MM.1S (cell line): Measurements from ENCODE around the gene SLC12A6.

ENCODE experiments used
- DNase-seq: peaks from one replicate; pipeline ENCODE4 v3.0.0-alpha.2; 2015
- H2AFZ ChIP-seq: fragments of 300-600 bp; sonication (generic); 2 replicates; pipeline ENCODE4 v1.6.0; 2016; ENCODE audit warnings: antibody characterized with exemption, low read length
- H3F3A ChIP-seq: fragments of 300-600 bp; sonication (generic); 2 replicates; pipeline ENCODE4 v1.6.1; 2016; ENCODE audit warnings: mild to moderate bottlenecking, antibody characterized with exemption, low read length, moderate library complexity, mixed read lengths; ENCODE audit not compliant: insufficient read depth
- H3K27ac ChIP-seq: fragments of 300-600 bp; sonication (generic); 2 replicates; pipeline ENCODE4 v1.5.1; 2016; ENCODE audit warnings: mild to moderate bottlenecking, low read length
- H3K27me3 ChIP-seq: fragments of 300-600 bp; sonication (generic); replicated peaks from 2 replicates; pipeline ENCODE4 v1.6.0; 2016; ENCODE audit warnings: low read length; ENCODE audit not compliant: insufficient read depth
- H3K36me3 ChIP-seq: fragments of 300-600 bp; sonication (generic); replicated peaks from 2 replicates; pipeline ENCODE4 v1.6.1; 2016; ENCODE audit warnings: mild to moderate bottlenecking, low read length, mixed read lengths; ENCODE audit not compliant: insufficient read depth
- H3K4me1 ChIP-seq: fragments of 300-600 bp; sonication (generic); 2 replicates; pipeline ENCODE4 v1.6.1; 2016; ENCODE audit warnings: low read length, mixed read lengths
- H3K4me2 ChIP-seq: fragments of 300-600 bp; sonication (generic); 2 replicates; pipeline ENCODE4 v1.6.0; 2016; ENCODE audit warnings: low read depth, low read length
- H3K4me3 ChIP-seq: fragments of 300-600 bp; sonication (generic); 2 replicates; pipeline ENCODE4 v1.5.1; 2016; ENCODE audit warnings: low read length, mixed read lengths
- H3K79me2 ChIP-seq: fragments of 300-600 bp; sonication (generic); 2 replicates; pipeline ENCODE4 v1.6.1; 2016; ENCODE audit warnings: mixed run types, low read length, mixed read lengths
- H3K9ac ChIP-seq: fragments of 300-600 bp; sonication (generic); 2 replicates; pipeline ENCODE4 v1.6.1; 2016; ENCODE audit warnings: low read length, mixed read lengths
- H3K9me2 ChIP-seq: fragments of 300-600 bp; sonication (generic); replicated peaks from 2 replicates; pipeline ENCODE4 v1.6.1; 2016; ENCODE audit warnings: mild to moderate bottlenecking, low read length, mixed read lengths; ENCODE audit not compliant: insufficient read depth
- H3K9me3 ChIP-seq: fragments of 300-600 bp; sonication (generic); replicated peaks from 2 replicates; pipeline ENCODE4 v1.6.1; 2016; ENCODE audit warnings: mild to moderate bottlenecking, low read length, mixed read lengths; ENCODE audit not compliant: insufficient read depth
- H4K20me1 ChIP-seq: fragments of 300-600 bp; sonication (generic); 2 replicates; pipeline ENCODE4 v1.6.1; 2016; ENCODE audit warnings: mild to moderate bottlenecking, low read length, moderate library complexity, mixed read lengths; ENCODE audit not compliant: insufficient read depth
- CTCF ChIP-seq: fragments of 300-600 bp; sonication (generic); IDR thresholded peaks from 2 replicates; pipeline ENCODE4 v1.5.1; 2016; ENCODE audit warnings: antibody characterized with exemption, low read length, mixed read lengths
- EZH2 ChIP-seq: fragments of 300-600 bp; sonication (generic); optimal IDR thresholded peaks from 2 replicates; pipeline ENCODE3; 2017; ENCODE audit warnings: low read depth, mild to moderate bottlenecking, antibody characterized with exemption, low read length, mixed read lengths
- EZH2phosphoT487 ChIP-seq: fragments of 300-600 bp; sonication (generic); IDR thresholded peaks from 2 replicates; pipeline ENCODE4 v1.6.1; 2018; ENCODE audit warnings: antibody characterized with exemption, low read length

SLC12A6 gene

GRCh38 chr15:34214135-34214534 lies 123.4 kb downstream of the SLC12A6 start:
- H3K36me3 ChIP-seq = no peaks in the 10 kb centered on the region
- no peaks in the 10 kb centered on the region for H3K9me2 ChIP-seq
- H3K4me3 ChIP-seq = no peak overlapping the region
- no peak overlapping the region for H3K4me2 ChIP-seq
- peaks cover 4% of the 10 kb centered on the region for H3K79me2 ChIP-seq
- no peaks in the 10 kb centered on the region for H4K20me1 ChIP-seq
- DNase-seq = no peak
- TF ChIP-seq EZH2 = no peak
- no peak for TF ChIP-seq EZH2phosphoT487
- TF ChIP-seq CTCF = no peak
- no peaks in the 10 kb centered on the region for H3K9me3 ChIP-seq
- H3K9ac ChIP-seq = no peak overlapping the region
- no peak overlapping the region for H2AFZ ChIP-seq
- no peaks in the 10 kb centered on the region for H3K4me1 ChIP-seq
- 0 out of 2 replicates have a peak, but pooled peaks cover 3% of the 10 kb centered on the region for H3F3A ChIP-seq
- H3K27me3 ChIP-seq = no peaks in the 10 kb centered on the region
- no peak overlapping the region for H3K27ac ChIP-seq

GRCh38 chr15:34213690-34214089 lies 123.9 kb downstream of the SLC12A6 start:
- no peaks in the 10 kb centered on the region for H3K27me3 ChIP-seq
- no peak overlapping the region for H2AFZ ChIP-seq
- DNase-seq = no peak
- 0 out of 2 replicates have a peak, but pooled peaks cover 4% of the 10 kb centered on the region for H3F3A ChIP-seq
- no peak overlapping the region for H3K27ac ChIP-seq
- no peak for TF ChIP-seq EZH2
- H3K9ac ChIP-seq = no peak overlapping the region
- H3K79me2 ChIP-seq = peaks cover 9% of the 10 kb centered on the region
- no peak overlapping the region for H3K4me3 ChIP-seq
- no peaks in the 10 kb centered on the region for H4K20me1 ChIP-seq
- H3K9me3 ChIP-seq = no peaks in the 10 kb centered on the region
- H3K9me2 ChIP-seq = no peaks in the 10 kb centered on the region
- H3K36me3 ChIP-seq = no peaks in the 10 kb centered on the region
- H3K4me2 ChIP-seq = no peak overlapping the region
- no peaks in the 10 kb centered on the region for H3K4me1 ChIP-seq

- Histone ChIP-seq H3K4me2 (peak within 1 kb of the TSS; percentile 57), H2AFZ (peak within 1 kb of the TSS; percentile 71), H3K9me2 (no peaks in the 10 kb centered on the region), H3K4me3 (peak within 1 kb of the TSS; percentile 75), H3K36me3 (no peaks in the 10 kb centered on the region), H3K9ac (peak within 1 kb of the TSS; percentile 76), H3K4me1 (no peaks in the 10 kb centered on the region), H3K27ac (peak within 1 kb of the TSS; percentile 71; the same call in 1 of the 2 replicates), H3F3A (0 out of 2 replicates have a peak, but pooled peaks cover 4% of the 10 kb centered on the region), H3K79me2 (peaks cover 49% of the 10 kb centered on the region), H3K9me3 (no peaks in the 10 kb centered on the region), H3K27me3 (no peaks in the 10 kb centered on the region), H4K20me1 (no peaks in the 10 kb centered on the region)
- peak; percentile 97 for DNase-seq
- no peak for TF ChIP-seq EZH2
- TF ChIP-seq CTCF = peak; percentile 93
Measured at GRCh38 chr15:34209421-34210282, 127.9 kb downstream of the SLC12A6 start, which contains the start of gene KATNBL1. KATNBL1 (minus strand) TSS chr15:34210096; CDS start chr15:34163676, 46,420 bp downstream.

GRCh38 chr15:34206011-34206410 lies 131.6 kb downstream of the SLC12A6 start:
- TF ChIP-seq CTCF (no peak), EZH2phosphoT487 (no peak), EZH2 (no peak)
- no peaks in the 10 kb centered on the region for H3K36me3 ChIP-seq
- DNase-seq = no peak
- no peak overlapping the region for H2AFZ ChIP-seq
- H3K9me2 ChIP-seq = no peaks in the 10 kb centered on the region
- H3K4me3 ChIP-seq = no peak overlapping the region
- no peaks in the 10 kb centered on the region for H4K20me1 ChIP-seq
- 0 out of 2 replicates have a peak, but pooled peaks cover 4% of the 10 kb centered on the region for H3F3A ChIP-seq
- H3K79me2 ChIP-seq = peaks cover 84% of the 10 kb centered on the region
- H3K9me3 ChIP-seq = no peaks in the 10 kb centered on the region
- H3K4me2 ChIP-seq = no peak overlapping the region
- H3K9ac ChIP-seq = no peak overlapping the region
- no peak overlapping the region for H3K27ac ChIP-seq
- no peaks in the 10 kb centered on the region for H3K27me3 ChIP-seq
- no peaks in the 10 kb centered on the region for H3K4me1 ChIP-seq
